ENCODE data around the gene AP3B1. TPM values are rescaled to one million over a fixed set of nuclear protein-coding genes. Genes with fewer than 3 reads are reported as not detected.
"Not testable (repeated sequence)": the region's sequence is repeated elsewhere in the genome, so short reads cannot be mapped to it uniquely, and the experiment has no call there.

The AP3B1 gene
- total and polyA plus RNA-seq, 4 experiments from 2014 or later = 18.2 to 36.9 (median 31.7) TPM

GRCh38 chr5:78078858-78079257 lies 215.6 kb downstream of the AP3B1 start:
- no peaks in the 10 kb centered on the region for H3K27me3 Mint-ChIP-seq
- Histone ChIP-seq H3K4me3 (ENCODE audit: low read length in 2 of 2) (no peak overlapping the region), H3K4me1 (ENCODE audit: insufficient read depth, low read length) (no peaks in the 10 kb centered on the region), H3K9me3 (ENCODE audit: control insufficient read depth in 1 of 2, low read length in 2 of 2) (no peaks in the 10 kb centered on the region), H3K27me3 (ENCODE audit: insufficient read depth, low read length) (no peaks in the 10 kb centered on the region), H3K27ac (ENCODE audit: low read depth, low read length) (no peak overlapping the region), H3K36me3 (ENCODE audit: insufficient read depth, low read length) (no peaks in the 10 kb centered on the region)
- no peak overlapping the region for H3K4me3 Mint-ChIP-seq
- peaks cover 0 to 2% (median 0%) of the 10 kb centered on the region in 8 donors for H3K9me3 Mint-ChIP-seq
- H3K36me3 Mint-ChIP-seq = peaks cover 28 to 49% of the 10 kb centered on the region in 2 donors
- ChIA-PET POLR2A (ENCODE audit: partially characterized antibody) (no interaction called here), CTCF (ENCODE audit: partially characterized antibody) (no interaction called here)
- no peak overlapping the region for H3K27ac Mint-ChIP-seq
- intact Hi-C loops (cut with micrococcal nuclease) = no loop called here
- no peak for DNase-seq
- no peaks in the 10 kb centered on the region for H3K4me1 Mint-ChIP-seq

GRCh38 chr5:78077369-78078068 lies 217.0 kb downstream of the AP3B1 start:
- Mint-ChIP-seq H3K4me1 (no peaks in the 10 kb centered on the region), H3K36me3 (peaks cover 31 to 47% of the 10 kb centered on the region in 2 donors), H3K4me3 (no peak overlapping the region), H3K27ac (no peak overlapping the region), H3K27me3 (no peaks in the 10 kb centered on the region), H3K9me3 (peaks cover 0 to 2% (median 0%) of the 10 kb centered on the region in 8 donors)
- no peaks in the 10 kb centered on the region for H3K9me3 ChIP-seq (ENCODE audit: control insufficient read depth in 1 of 2, low read length in 2 of 2)
- H3K27me3 ChIP-seq (ENCODE audit: insufficient read depth, low read length) = no peaks in the 10 kb centered on the region
- H3K4me3 ChIP-seq (ENCODE audit: low read length in 2 of 2) = no peak overlapping the region
- no peak overlapping the region for H3K27ac ChIP-seq (ENCODE audit: low read depth, low read length)
- H3K36me3 ChIP-seq (ENCODE audit: insufficient read depth, low read length) = no peaks in the 10 kb centered on the region
- ChIA-PET CTCF (ENCODE audit: partially characterized antibody) (no interaction called here), POLR2A (ENCODE audit: partially characterized antibody) (no interaction called here)
- DNase-seq = no peak
- no peaks in the 10 kb centered on the region for H3K4me1 ChIP-seq (ENCODE audit: insufficient read depth, low read length)
- intact Hi-C loops (cut with micrococcal nuclease) = no loop called here

GRCh38 chr5:78076351-78076750 lies 218.1 kb downstream of the AP3B1 start:
- ChIA-PET POLR2A (ENCODE audit: partially characterized antibody) (no interaction called here), CTCF (ENCODE audit: partially characterized antibody) (no interaction called here)
- H3K36me3 ChIP-seq (ENCODE audit: insufficient read depth, low read length) = no peaks in the 10 kb centered on the region
- peaks cover 0 to 4% (median under 1%) of the 10 kb centered on the region in 8 donors for H3K9me3 Mint-ChIP-seq
- H3K9me3 ChIP-seq (ENCODE audit: control insufficient read depth in 1 of 2, low read length in 2 of 2) = no peaks in the 10 kb centered on the region
- H3K36me3 Mint-ChIP-seq = peaks cover 32 to 47% of the 10 kb centered on the region in 2 donors
- H3K4me1 ChIP-seq (ENCODE audit: insufficient read depth, low read length) = no peaks in the 10 kb centered on the region
- no peaks in the 10 kb centered on the region for H3K27me3 ChIP-seq (ENCODE audit: insufficient read depth, low read length)
- no peaks in the 10 kb centered on the region for H3K4me1 Mint-ChIP-seq
- no peak overlapping the region for H3K4me3 ChIP-seq (ENCODE audit: low read length in 2 of 2)
- intact Hi-C loops (cut with micrococcal nuclease) = no loop called here
- DNase-seq = no peak
- no peak overlapping the region for H3K4me3 Mint-ChIP-seq
- H3K27ac ChIP-seq (ENCODE audit: low read depth, low read length) = no peak overlapping the region
- H3K27ac Mint-ChIP-seq = no peak overlapping the region
- H3K27me3 Mint-ChIP-seq = no peaks in the 10 kb centered on the region

- ChIA-PET CTCF (ENCODE audit: partially characterized antibody) (no interaction called here), POLR2A (ENCODE audit: partially characterized antibody) (no interaction called here)
- no peaks in the 10 kb centered on the region for H3K9me3 ChIP-seq (ENCODE audit: control insufficient read depth in 1 of 2, low read length in 2 of 2)
- intact Hi-C loops (cut with micrococcal nuclease) = no loop called here
- H3K4me1 ChIP-seq (ENCODE audit: insufficient read depth, low read length) = no peaks in the 10 kb centered on the region
- DNase-seq = no peak
- Mint-ChIP-seq H3K4me1 (no peaks in the 10 kb centered on the region), H3K27ac (no peak overlapping the region), H3K9me3 (peaks cover 0 to 13% (median 2%) of the 10 kb centered on the region in 8 donors), H3K36me3 (peaks cover 35 to 52% of the 10 kb centered on the region in 2 donors), H3K27me3 (no peaks in the 10 kb centered on the region), H3K4me3 (no peak overlapping the region)
- no peaks in the 10 kb centered on the region for H3K36me3 ChIP-seq (ENCODE audit: insufficient read depth, low read length)
- no peaks in the 10 kb centered on the region for H3K27me3 ChIP-seq (ENCODE audit: insufficient read depth, low read length)
- H3K4me3 ChIP-seq (ENCODE audit: low read length in 2 of 2) = no peak overlapping the region
- H3K27ac ChIP-seq (ENCODE audit: low read depth, low read length) = no peak overlapping the region
These were observed 219.2 kb downstream of the AP3B1 start for GRCh38 chr5:78075301-78075700.

DNA sequence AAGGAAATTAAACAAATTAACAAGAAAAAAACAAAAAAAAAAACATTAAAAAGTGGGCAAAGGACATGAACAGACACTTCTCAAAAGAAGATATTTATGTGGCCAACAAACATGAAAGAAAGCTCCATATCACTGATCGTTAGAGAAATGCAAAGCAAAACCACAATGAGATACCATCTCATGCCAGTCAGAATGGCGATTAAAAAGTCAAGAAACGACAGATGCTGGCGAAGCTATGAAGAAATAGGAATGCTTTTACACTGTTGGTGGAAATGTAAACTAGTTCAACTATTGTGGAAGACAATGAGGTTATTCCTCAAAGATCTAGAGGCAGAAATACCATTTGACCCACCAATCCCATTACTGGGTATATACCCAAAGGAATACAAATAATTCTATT lies 223.8 kb downstream of the AP3B1 start:
- H3K27ac ChIP-seq (ENCODE audit: low read depth, low read length); H3K4me1 Mint-ChIP-seq; POLR2A ChIA-PET (ENCODE audit: partially characterized antibody); H3K4me1 ChIP-seq (ENCODE audit: insufficient read depth, low read length); H3K27me3 ChIP-seq (ENCODE audit: insufficient read depth, low read length); DNase-seq; H3K27me3 Mint-ChIP-seq; H3K4me3 ChIP-seq (ENCODE audit: low read length in 2 of 2); H3K36me3 ChIP-seq (ENCODE audit: insufficient read depth, low read length); H3K27ac Mint-ChIP-seq; H3K9me3 ChIP-seq (ENCODE audit: control insufficient read depth in 1 of 2, low read length in 2 of 2); H3K4me3 Mint-ChIP-seq; CTCF ChIA-PET (ENCODE audit: partially characterized antibody); intact Hi-C loops (cut with micrococcal nuclease): not testable (repeated sequence)
- H3K9me3 Mint-ChIP-seq = peaks cover 3 to 49% (median 20%) of the 10 kb centered on the region in 8 donors
- H3K36me3 Mint-ChIP-seq = peaks cover 45 to 65% of the 10 kb centered on the region in 2 donors

- Mint-ChIP-seq H3K9me3 (peaks cover 3 to 49% (median 19%) of the 10 kb centered on the region in 8 donors), H3K36me3 (peaks cover 43 to 59% of the 10 kb centered on the region in 2 donors)
- H3K4me3 Mint-ChIP-seq; H3K27me3 Mint-ChIP-seq; H3K4me1 Mint-ChIP-seq; CTCF ChIA-PET (ENCODE audit: partially characterized antibody); intact Hi-C loops (cut with micrococcal nuclease); H3K27ac ChIP-seq (ENCODE audit: low read depth, low read length); H3K36me3 ChIP-seq (ENCODE audit: insufficient read depth, low read length); H3K9me3 ChIP-seq (ENCODE audit: control insufficient read depth in 1 of 2, low read length in 2 of 2); H3K27me3 ChIP-seq (ENCODE audit: insufficient read depth, low read length); DNase-seq; H3K4me3 ChIP-seq (ENCODE audit: low read length in 2 of 2); H3K27ac Mint-ChIP-seq; H3K4me1 ChIP-seq (ENCODE audit: insufficient read depth, low read length): not testable (repeated sequence)
- POLR2A ChIA-PET (ENCODE audit: partially characterized antibody) = interaction anchor here (0.6 kb wide), 1 partner anchor 115 kb away, joined by 3 read pairs; no protein-coding TSS in a partner anchor
These were observed 226.9 kb downstream of the AP3B1 start for GRCh38 chr5:78067581-78067980.

GRCh38 chr5:78066722-78067121 lies 227.8 kb downstream of the AP3B1 start:
- H3K27me3 Mint-ChIP-seq; H3K27ac ChIP-seq (ENCODE audit: low read depth, low read length); H3K9me3 ChIP-seq (ENCODE audit: control insufficient read depth in 1 of 2, low read length in 2 of 2); POLR2A ChIA-PET (ENCODE audit: partially characterized antibody); H3K27ac Mint-ChIP-seq; H3K27me3 ChIP-seq (ENCODE audit: insufficient read depth, low read length); H3K4me3 ChIP-seq (ENCODE audit: low read length in 2 of 2); H3K36me3 ChIP-seq (ENCODE audit: insufficient read depth, low read length); CTCF ChIA-PET (ENCODE audit: partially characterized antibody); H3K4me3 Mint-ChIP-seq; H3K4me1 Mint-ChIP-seq; DNase-seq; H3K4me1 ChIP-seq (ENCODE audit: insufficient read depth, low read length); intact Hi-C loops (cut with micrococcal nuclease): not testable (repeated sequence)
- peaks cover 39 to 53% of the 10 kb centered on the region in 2 donors for H3K36me3 Mint-ChIP-seq
- peaks cover 3 to 46% (median 18%) of the 10 kb centered on the region in 8 donors for H3K9me3 Mint-ChIP-seq
